NCI-H146 treated with DMSO at 0.1 percent for 48 hours (cell line): Measurements from ENCODE around the gene IBSP.

Experiments used
- DNase-seq: peaks from one replicate; lab custom pipeline; 2025; ENCODE audit not compliant: unreplicated experiment; lab: John Stamatoyannopoulos, UW

Gene IBSP

DNA sequence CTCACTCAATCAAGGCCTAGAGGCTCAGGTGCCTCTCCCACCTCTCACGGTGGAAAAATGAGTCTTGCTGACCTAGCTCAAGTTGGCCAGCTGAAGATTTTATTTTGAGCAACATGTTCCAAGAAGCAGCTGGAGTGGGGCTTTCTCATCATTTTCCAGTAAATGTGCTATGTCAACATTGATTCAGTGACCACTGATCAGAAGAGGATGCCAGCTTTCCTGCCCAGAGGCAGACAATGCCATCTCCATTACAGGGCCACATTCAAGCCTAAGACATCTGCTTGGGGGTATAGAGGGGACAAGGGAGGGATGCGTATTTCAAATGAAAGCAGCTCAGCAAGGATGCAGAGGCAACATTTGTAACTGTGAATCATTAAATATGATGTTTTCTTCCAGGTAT is 36.4 kb downstream of the IBSP start:
- no peak for DNase-seq

DNA sequence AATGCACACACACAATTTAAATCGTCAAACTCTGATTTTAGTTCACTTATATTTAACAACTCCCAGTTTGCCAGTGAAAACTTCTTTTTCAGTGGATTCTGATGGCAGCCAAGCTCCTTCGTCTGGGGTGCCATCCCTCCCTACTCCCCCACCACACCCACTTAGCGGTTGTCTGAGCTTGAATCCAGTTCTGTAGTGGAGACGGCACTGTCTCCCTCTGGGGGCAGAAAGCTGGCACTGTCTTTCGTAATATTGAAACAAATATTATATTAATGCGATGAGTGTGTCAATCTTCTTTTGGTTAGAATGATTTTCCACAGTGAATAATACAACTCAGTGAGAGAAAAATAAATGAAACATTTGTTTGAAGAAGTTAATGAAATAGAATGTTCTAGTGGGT is 38.9 kb downstream of the IBSP start:
- no peak for DNase-seq

DNA sequence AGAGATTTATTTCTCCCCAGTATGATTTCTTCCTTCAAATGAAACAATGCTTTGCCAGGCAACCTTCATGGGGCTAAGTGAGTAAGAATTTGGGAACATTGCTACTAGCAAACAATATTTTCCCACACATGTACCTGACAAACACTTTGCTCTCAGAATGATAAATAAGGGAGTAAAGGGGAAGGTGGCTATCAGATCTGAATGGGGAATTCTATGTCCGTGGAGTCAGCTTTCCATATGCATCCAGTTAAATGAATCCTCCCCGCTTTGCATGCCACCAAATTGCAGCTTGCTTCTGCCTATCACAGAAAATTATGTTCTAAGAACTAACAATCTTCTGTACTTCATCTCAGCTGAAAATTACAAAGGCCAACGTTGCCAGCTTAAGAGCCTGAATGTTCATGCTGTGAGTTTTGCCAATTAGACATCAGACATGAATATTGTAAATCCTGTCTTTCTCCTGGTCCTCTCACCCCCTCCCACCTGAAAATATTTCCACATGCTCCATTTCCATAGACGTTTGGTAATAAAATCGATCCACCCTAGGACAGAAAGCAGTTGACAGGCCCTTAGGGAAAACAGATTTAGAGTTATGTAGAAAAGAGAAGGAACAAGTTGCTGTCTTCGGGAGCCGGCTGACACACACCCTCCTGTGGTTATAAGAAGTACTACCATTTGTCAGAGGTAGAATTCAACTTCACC is 39.7 kb downstream of the IBSP start:
- no peak for DNase-seq

DNA sequence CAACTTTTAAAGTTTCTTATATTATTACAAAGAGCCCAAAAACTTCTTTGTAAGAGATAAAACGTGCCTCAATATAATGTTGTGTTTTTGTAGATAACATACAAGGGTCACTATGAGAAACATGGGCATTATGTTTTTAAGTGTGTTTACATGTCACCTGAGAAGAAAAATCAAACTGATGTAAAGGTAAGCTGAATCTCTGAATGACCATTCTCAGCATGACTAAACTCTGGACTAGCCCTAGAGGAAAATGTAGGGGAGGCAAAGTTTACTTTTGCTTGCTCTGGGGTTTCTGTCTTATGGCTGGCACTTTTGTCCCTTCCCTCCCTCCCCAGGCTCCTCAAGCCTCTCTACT is 40.2 kb downstream of the IBSP start:
- no peak for DNase-seq

DNA sequence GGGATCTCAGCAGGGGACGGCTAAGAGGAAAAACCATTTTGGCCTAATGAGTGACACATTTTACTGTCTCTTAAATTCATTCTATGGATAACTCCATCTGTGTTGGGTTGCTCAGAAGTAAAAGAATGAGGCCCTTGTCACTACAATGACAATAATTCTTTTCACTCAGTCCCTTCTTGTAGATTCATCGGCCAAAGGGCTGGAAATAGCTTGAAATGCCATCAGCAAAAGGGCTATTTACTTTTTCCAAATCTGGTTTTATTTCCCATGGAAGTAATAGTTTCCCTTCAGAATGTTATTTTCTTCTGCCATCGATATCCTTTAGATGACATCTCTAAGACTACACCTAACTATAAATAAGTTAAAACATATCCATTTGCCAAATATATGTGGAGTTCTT is 40.8 kb downstream of the IBSP start:
- no peak for DNase-seq

DNA sequence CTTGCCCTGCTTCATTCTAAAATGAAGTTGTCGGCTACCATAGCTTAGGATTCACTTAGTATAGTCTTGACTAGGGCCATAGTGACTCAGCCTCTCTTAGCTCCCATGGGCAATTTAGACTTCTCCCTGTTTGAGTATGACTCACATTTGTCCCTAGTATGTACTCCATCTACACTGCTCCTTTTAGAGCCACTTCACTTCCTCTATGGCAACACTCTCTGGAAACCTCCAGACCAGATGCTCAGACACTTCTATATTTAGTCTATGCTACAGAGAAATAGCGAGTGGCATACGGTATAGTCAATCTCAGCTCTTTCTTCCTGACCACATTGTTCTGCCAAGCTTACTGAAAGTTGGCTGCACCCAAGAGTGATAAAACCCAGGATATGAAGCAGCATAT is 44.6 kb downstream of the IBSP start:
- no peak for DNase-seq

DNA sequence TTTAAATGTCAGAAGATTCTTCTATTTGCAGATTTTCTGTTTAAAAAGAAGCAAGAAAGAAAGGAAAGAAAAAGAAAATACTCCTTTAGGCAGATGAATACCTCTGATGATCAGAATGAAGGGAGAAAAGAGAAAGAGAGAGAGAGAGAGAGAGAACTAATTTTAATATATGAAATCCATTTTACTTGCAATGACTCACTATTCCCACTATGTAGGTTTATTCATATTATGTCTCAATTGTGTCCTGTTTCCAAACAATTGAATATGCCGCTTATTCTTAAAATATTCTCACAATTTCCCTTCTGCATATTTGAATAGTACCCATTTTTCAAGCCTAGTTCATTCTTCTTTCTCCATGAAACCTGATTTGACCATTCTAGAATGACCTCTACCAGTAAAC is 45.1 kb downstream of the IBSP start:
- DNase-seq: no peak

DNA sequence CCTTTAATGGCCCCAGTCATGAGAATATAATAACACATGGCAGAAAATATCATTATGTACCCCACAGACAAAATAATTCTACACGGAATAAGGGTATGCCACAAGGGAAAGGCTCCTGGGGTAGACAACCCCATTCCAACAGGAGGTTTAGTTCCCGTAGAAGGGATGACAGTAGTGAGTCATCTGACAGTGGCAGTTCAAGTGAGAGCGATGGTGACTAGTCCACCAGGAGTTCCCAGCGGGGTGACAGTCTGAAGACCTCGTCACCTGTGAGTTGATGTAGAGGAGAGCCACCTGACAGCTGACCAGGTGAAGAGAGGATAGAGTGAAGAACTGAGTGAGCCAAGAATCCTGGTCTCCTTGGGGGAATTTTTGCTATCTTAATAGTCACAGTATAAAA is 46.9 kb downstream of the IBSP start:
- no peak for DNase-seq

DNA sequence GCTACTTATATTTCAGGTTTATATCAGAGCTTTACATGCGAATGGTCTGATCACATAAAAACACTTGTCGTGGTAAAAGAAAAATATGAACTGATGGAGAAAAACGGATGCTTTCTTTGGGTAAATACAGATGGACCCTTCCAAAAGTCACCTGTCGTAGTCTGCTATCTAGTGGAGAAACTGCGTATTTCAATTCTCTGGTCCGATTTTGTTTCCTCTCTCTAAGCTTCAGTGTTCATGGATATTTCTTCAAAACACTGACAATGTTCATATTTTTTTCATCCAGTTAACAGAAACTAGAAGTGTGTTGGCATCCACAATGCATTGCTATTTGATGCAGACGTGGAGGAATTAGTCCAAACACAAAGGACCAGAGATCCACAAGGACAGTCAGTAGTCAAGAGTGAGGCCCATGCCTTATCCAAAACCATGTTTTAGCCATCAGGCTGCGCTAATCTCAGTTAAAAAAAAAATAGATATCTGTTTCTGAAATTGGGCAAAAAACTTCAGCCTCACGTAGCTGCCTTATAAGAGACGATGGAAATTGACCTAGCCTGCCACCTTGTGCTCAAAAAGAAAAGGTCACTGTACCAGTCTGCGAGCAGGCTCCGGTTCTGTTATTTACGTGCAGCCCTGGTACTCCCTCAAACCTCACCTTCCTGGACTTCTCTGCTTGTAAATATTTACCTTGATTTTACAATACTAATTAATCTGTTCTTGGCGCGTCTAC is 49.4 kb downstream of the IBSP start:
- no peak for DNase-seq

DNA sequence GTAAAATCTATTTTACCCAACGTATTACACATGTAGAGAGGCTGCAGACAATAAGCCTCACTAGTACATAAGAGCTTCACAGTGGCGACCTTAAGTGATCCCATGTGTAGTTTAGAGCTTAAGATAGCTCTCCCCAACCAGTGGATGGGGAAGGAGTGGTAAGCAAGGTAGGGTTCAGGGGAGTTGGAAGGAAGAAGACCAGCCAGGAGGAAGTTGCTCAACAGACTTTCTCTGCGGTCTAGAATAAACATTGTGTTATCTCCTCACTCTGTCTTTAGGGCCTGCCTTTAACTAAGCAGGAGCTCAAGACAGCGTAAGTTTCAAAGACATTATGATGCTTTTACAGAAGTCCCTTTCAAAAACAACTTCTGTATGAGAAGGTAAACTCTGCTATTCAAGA is 50.3 kb downstream of the IBSP start:
- no peak for DNase-seq

DNA sequence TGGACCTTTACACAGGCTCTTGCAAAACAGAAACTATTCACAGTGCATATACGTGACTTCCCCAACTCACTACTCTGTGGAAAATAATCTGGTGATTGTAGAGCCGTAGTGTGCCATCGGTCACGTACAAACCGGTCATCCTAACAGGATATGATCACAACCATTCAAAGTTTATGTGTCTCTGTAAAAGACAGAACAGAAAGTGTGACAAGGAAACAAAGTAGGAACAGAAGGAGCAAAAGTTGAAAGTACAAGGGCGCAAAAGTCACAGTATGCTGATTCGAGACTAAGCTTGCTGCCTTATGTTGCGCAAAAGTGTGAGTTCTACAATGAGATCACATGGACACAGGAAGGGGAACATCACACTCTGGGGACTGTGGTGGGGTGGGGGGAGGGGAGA is 52.0 kb downstream of the IBSP start:
- no peak for DNase-seq

DNA sequence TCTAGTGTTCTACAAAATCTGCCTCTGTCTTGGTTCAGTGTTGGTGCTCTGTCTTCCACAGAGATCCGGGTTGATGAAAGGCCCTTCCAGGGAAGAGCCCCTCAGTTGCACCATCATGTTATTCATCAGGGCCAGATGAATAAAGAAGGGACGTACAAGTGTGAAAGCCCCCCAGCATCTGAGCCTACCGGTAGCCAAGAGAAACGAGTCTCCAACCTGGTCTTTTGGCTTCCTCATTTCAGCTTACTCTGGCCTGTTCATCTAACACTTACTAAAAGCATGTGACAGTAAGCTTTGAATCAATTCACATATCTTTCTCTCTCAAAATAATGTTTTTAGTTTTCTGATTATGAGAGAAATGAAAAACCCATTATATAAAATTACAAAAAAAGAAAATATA is 52.6 kb downstream of the IBSP start:
- no peak for DNase-seq

DNA sequence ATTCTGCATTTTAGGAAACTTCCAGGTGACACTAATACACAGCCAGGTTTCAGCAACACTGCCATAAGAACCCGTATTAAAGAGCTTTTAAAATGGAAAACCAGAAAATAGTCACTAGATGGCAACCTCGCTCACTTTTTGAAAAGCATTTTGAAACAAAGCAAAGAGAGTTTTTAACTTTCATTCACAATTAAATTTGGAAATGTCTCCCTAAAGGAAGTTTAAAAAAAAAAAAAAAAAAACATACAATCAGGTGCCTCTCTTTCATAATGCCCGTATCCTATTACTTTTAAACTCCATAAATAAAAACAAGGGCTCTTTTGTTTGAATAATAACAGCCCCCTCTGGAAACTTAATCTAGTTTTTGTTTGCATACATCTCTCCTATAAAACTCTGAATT is 53.8 kb downstream of the IBSP start:
- no peak for DNase-seq

DNA sequence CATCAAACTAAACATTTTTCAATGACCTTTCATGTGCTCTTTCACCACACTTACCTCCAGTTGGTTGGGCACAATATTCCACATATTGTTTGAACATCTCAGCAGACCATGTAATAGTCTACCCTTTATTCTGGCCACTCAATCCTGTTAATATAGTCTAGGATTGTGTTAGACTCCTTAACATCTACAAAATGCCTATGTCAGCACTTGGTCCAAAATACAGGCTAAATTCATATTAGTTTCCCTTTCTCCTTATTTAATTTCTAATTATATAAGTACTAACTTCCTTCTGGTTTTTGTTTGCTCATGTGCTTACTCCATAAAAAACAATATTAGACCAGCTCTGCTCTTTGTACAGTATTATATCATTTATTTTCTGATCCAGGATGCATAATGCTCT is 54.5 kb downstream of the IBSP start:
- DNase-seq: no peak

DNA sequence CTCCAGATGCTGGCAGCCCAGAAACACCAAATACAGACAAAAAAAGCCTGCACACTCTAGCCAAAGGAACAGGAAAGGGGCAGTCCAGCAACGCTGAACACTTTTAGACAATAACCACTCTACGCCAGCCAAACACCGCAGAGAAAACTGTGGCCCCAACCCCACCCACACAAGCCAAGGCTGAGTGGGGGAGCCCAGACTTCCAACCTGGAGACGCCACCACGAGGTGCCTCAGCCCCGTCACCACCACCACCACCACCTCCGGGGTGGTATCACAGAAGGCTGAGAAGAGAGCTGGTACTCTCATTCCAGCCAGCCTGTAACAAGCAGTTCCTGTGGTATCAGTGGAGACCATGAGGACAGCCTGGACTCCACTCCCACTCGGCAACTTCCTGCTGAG is 56.2 kb downstream of the IBSP start:
- no peak for DNase-seq

DNA sequence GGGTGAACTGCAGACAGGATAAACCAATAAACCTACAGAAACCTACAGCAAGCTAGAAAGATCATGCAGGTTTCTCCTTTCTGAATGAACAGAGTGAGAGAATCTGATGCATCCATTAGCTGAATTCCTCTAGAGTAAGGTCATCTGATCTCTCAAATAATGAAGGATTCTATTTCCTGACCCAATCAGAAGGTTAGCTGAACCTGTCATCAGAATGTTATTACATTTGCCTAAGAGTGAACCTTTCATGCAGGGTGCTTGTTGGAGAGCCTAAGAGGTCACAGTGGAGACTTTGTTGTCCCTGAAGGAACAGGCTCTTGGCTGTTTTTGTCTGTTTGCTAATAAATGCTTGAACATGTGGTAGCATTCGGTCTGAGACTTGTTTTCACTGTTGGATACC is 57.5 kb downstream of the IBSP start:
- no peak for DNase-seq

DNA sequence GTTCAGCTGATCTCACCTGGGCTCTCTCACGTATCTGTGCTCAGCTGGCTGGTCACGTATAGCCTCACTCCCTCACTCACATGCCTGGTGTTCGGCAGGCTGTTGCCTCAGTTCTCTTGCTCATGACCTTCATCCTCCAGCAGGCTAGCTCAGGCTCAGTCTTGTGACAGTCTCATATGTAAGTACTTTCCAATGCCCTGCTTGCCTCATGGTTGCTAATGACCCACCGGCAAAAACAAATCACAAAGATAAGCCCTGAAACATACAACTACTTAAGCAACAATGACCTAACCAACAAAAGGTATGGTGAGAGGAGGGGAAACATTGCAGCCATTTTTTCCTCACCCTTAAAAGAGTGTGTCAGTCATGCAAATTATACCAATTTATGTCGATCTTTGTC is 58.4 kb downstream of the IBSP start:
- no peak for DNase-seq
